IMR-90 (cell line): ENCODE results near the gene FAM110A. TPM values are rescaled to one million over a fixed set of nuclear protein-coding genes. Genes with fewer than 3 reads are reported as not detected.

Experiments used
- ATAC-seq: fragments of 200-7000 bp; cut with Tn5 transposase; 2 replicates; pipeline ENCODE4 v1.9.1; 2020; ENCODE audit warnings: low read depth, mild to moderate bottlenecking, moderate library complexity
- BruUV-seq: library from RNA; stranded (reverse); fragments of 400-500 nt; replicated peaks from 2 replicates; lab custom pipeline; 2021; lab: Mats Ljungman, UMichigan
- CTCF ChIA-PET: fragments of 300-600 bp; formaldehyde crosslinking; extraction: SDS; loops from one replicate; lab custom pipeline; 2021; ENCODE audit warnings: antibody characterized with exemption; lab: Yijun Ruan, JAX
- POLR2A ChIA-PET: fragments of 300-600 bp; sonication (Branson Sonifier 250); formaldehyde crosslinking; loops from one replicate; lab custom pipeline; 2022; ENCODE audit warnings: antibody characterized with exemption; ENCODE audit not compliant: unreplicated experiment; lab: Charles Lee
- DNase-seq: peaks from one replicate; pipeline ENCODE4 v3.0.0; 2013
- H2AFZ ChIP-seq: replicated peaks from 2 replicates; pipeline ENCODE3; 2013; ENCODE audit warnings: low read length, mild to moderate bottlenecking; ENCODE audit not compliant: poor library complexity
- H2AK5ac ChIP-seq: 2 replicates; pipeline ENCODE4 v1.6.1; 2013; ENCODE audit warnings: low read depth, low read length, inconsistent platforms
- H2AK9ac ChIP-seq: replicated peaks from 2 replicates; pipeline ENCODE3; 2013; ENCODE audit warnings: mild to moderate bottlenecking, low read depth, low read length, moderate library complexity; ENCODE audit not compliant: poor library complexity
- H2BK120ac ChIP-seq: 2 replicates; pipeline ENCODE4 v1.6.1; 2013; ENCODE audit warnings: low read depth, low read length, inconsistent platforms
- H2BK15ac ChIP-seq: 3 replicates; pipeline ENCODE4 v1.6.1; 2013; ENCODE audit warnings: low read depth, low read length, inconsistent platforms
- H2BK20ac ChIP-seq: 2 replicates; pipeline ENCODE4 v1.6.1; 2013; ENCODE audit warnings: low read depth, mild to moderate bottlenecking, inconsistent platforms, low read length, moderate library complexity
- H2BK5ac ChIP-seq: 2 replicates; pipeline ENCODE4 v1.6.1; 2013; ENCODE audit warnings: mild to moderate bottlenecking, low read depth, low read length, inconsistent platforms; ENCODE audit not compliant: poor library complexity, severe bottlenecking
- H3K14ac ChIP-seq: replicated peaks from 2 replicates; pipeline ENCODE4 v1.6.1; 2013; ENCODE audit warnings: low read depth, low read length, inconsistent platforms
- H3K18ac ChIP-seq: 2 replicates; pipeline ENCODE4 v1.6.1; 2013; ENCODE audit warnings: low read depth, low read length, control low read depth
- H3K23ac ChIP-seq: 2 replicates; pipeline ENCODE4 v1.6.1; 2013; ENCODE audit warnings: low read depth, low read length, inconsistent platforms
- H3K27ac ChIP-seq: 2 replicates; pipeline ENCODE4 v1.5.1; 2013; ENCODE audit warnings: mild to moderate bottlenecking, control low read depth, low read length; ENCODE audit not compliant: insufficient read depth
- H3K27me3 ChIP-seq: 2 replicates; pipeline ENCODE4 v1.6.1; 2013; ENCODE audit warnings: low read length; ENCODE audit not compliant: control insufficient read depth, insufficient read depth
- H3K36me3 ChIP-seq: 2 replicates; pipeline ENCODE4 v1.6.1; 2013; ENCODE audit warnings: low read length, mixed read lengths; ENCODE audit not compliant: control insufficient read depth, insufficient read depth
- H3K4ac ChIP-seq: 2 replicates; pipeline ENCODE4 v1.6.1; 2013; ENCODE audit warnings: low read depth, low read length, inconsistent platforms
- H3K4me1 ChIP-seq: 2 replicates; pipeline ENCODE4 v1.6.1; 2013; ENCODE audit warnings: low read length, mixed read lengths; ENCODE audit not compliant: control insufficient read depth, insufficient read depth
- H3K4me2 ChIP-seq: 2 replicates; pipeline ENCODE4 v1.6.1; 2013; ENCODE audit warnings: low read depth, mild to moderate bottlenecking, control low read depth, low read length, moderate library complexity
- H3K4me3 ChIP-seq: 2 replicates; pipeline ENCODE4 v1.5.1; 2013; ENCODE audit warnings: low read depth, mild to moderate bottlenecking, control low read depth, low read length, moderate library complexity; ENCODE audit not compliant: insufficient read depth
- H3K56ac ChIP-seq: 2 replicates; pipeline ENCODE4 v1.6.1; 2013; ENCODE audit warnings: low read length, inconsistent platforms; ENCODE audit not compliant: insufficient read depth; ENCODE audit errors: extremely low read depth
- H3K79me1 ChIP-seq, 2 experiments: 2 replicates each; pipeline ENCODE4 v1.6.1; 2013; ENCODE audit warnings: low read length in 2 of 2, inconsistent platforms in 1 of 2, low read depth in 1 of 2
- H3K9ac ChIP-seq: 2 replicates; pipeline ENCODE4 v1.6.1; 2013; ENCODE audit warnings: low read depth, low read length, control low read depth
- H3K9me1 ChIP-seq: 2 replicates; pipeline ENCODE4 v1.6.1; 2013; ENCODE audit warnings: low read length, inconsistent platforms; ENCODE audit not compliant: insufficient read depth
- H3K9me3 ChIP-seq: 2 replicates; pipeline ENCODE4 v1.6.1; 2013; ENCODE audit warnings: low read length; ENCODE audit not compliant: control insufficient read depth, insufficient read depth
- H4K20me1 ChIP-seq: 2 replicates; pipeline ENCODE4 v1.6.1; 2013; ENCODE audit warnings: low read length, inconsistent platforms; ENCODE audit not compliant: insufficient read depth
- H4K5ac ChIP-seq: 2 replicates; pipeline ENCODE4 v1.6.1; 2013; ENCODE audit warnings: mild to moderate bottlenecking, low read depth, low read length, control low read depth
- H4K8ac ChIP-seq, 2 experiments: 2 replicates each; pipeline ENCODE4 v1.6.1; 2013; ENCODE audit warnings: low read depth in 2 of 2, low read length in 2 of 2, control low read depth in 1 of 2, inconsistent platforms in 1 of 2
- H4K91ac ChIP-seq: 2 replicates; pipeline ENCODE4 v1.6.1; 2013; ENCODE audit warnings: low read depth, low read length, inconsistent platforms; ENCODE audit not compliant: insufficient read depth
- CEBPB ChIP-seq: IDR thresholded peaks from 2 replicates; pipeline ENCODE4 v1.6.1; 2012; ENCODE audit warnings: low read depth, low read length, improper control_type of control experiment
- MXI1 ChIP-seq: IDR thresholded peaks from 2 replicates; pipeline ENCODE4 v1.6.1; 2012; ENCODE audit warnings: low read depth, mild to moderate bottlenecking, low read length, moderate library complexity, borderline replicate concordance
- RCOR1 ChIP-seq: IDR thresholded peaks from 2 replicates; pipeline ENCODE4 v1.6.1; 2012; ENCODE audit warnings: mild to moderate bottlenecking, low read length, improper control_type of control experiment; ENCODE audit not compliant: insufficient replicate concordance
- RFX5 ChIP-seq: IDR thresholded peaks from 2 replicates; pipeline ENCODE4 v1.8.0; 2012; ENCODE audit warnings: low read depth, mild to moderate bottlenecking, low read length, moderate library complexity
- WGBS, 2 experiments: methylation state at CpG; one replicate each; pipeline versions ENCODE4 v1.1.5 to v1.1.7; 2013; ENCODE audit warnings: missing lambda C conversion rate in 2 of 2; ENCODE audit not compliant: insufficient read length in 1 of 2; ENCODE audit errors: extremely low coverage in 2 of 2; 5-methylcytosine and 5-hydroxymethylcytosine counted together
- dilution Hi-C: fragments of 300-500 bp; cut with HindIII; formaldehyde crosslinking; loops from one replicate; pipeline ENCODE4 v1.14.3; 2018; ENCODE audit warnings: low sequenced_read_pairs; ENCODE audit not compliant: unreplicated experiment
- in situ Hi-C: fragments of 300-500 bp; cut with MboI; formaldehyde crosslinking; loops from 3 replicates; pipeline ENCODE4 v1.14.3; 2019; ENCODE audit warnings: low sequenced_read_pairs, inconsistent platforms, mixed read lengths
- intact Hi-C: fragments of 100-400 bp; cut with micrococcal nuclease; formaldehyde crosslinking; loops from 2 replicates; pipeline ENCODE4 v1.10.0; 2022
- polyA plus RNA-seq, 3 experiments: library from polyadenylated mRNA; depleted of rRNA; stranded (reverse); fragments of >200 nt; gene quantifications; 2 replicates each; pipeline ENCODE4 v1.2.3, GENCODE V29; 2012; ENCODE audit warnings: low replicate concordance in 1 of 3
- total RNA-seq: library from RNA; depleted of rRNA; stranded (reverse); fragments of >200 nt; gene quantifications from 2 replicates; pipeline ENCODE4 v1.2.3, GENCODE V29; 2012

FAM110A gene
- total and polyA plus RNA-seq, 2 of the 4 experiments (the other 2 are of a cell fraction) = 0.36 to 3.6 TPM

GRCh38 chr20:873875-874607 is 40.5 kb downstream of the FAM110A start:
- Histone ChIP-seq H3K18ac (no peak overlapping the region), H2AFZ (no peak overlapping the region), H3K4me2 (no peak overlapping the region), H3K56ac (no peak overlapping the region), H3K23ac (no peak overlapping the region), H3K9me1 (0 out of 2 replicates have a peak, but pooled peaks cover 2% of the 10 kb centered on the region), H2BK120ac (no peak overlapping the region), H2AK9ac (no peak overlapping the region), H4K91ac (no peak overlapping the region), H4K5ac (no peak overlapping the region), H2BK5ac (no peak overlapping the region), H3K27ac (no peak overlapping the region), H3K4ac (no peak overlapping the region), H3K14ac (no peak overlapping the region), H3K4me3 (no peak overlapping the region), H4K20me1 (no peaks in the 10 kb centered on the region), H3K9me3 (no peaks in the 10 kb centered on the region), H3K4me1 (no peaks in the 10 kb centered on the region), H3K79me1 (no peaks in the 10 kb centered on the region), H2AK5ac (no peak overlapping the region), H4K8ac (no peak overlapping the region), H3K9ac (no peak overlapping the region), H3K27me3 (peaks cover 10% of the 10 kb centered on the region), H2BK20ac (no peak overlapping the region), H2BK15ac (no peak overlapping the region), H3K36me3 (no peaks in the 10 kb centered on the region)
- ATAC-seq (no peak), DNase-seq (no peak)
- TF ChIP-seq MXI1 (no peak), CEBPB (no peak), RFX5 (no peak), RCOR1 (no peak)
- BruUV-seq = no TSS peak
- in situ Hi-C loops = no loop called here
- intact Hi-C loops = no loop called here
- no CpG with 5 or more reads among the region's 10 CpGs for WGBS, 2 experiments
- dilution Hi-C loops = no loop called here
- CTCF ChIA-PET = interaction anchor here (0.5 kb wide), 1 partner anchor 1479 kb away, joined by 6 read pairs; no protein-coding TSS in a partner anchor
- POLR2A ChIA-PET = no interaction called here
